DMS53 treated with DMSO at 0.1 percent for 48 hours (cell line): ENCODE data around the gene CHMP6.
A peak's percentile ranks its signal among the peaks of the same experiment; 100 is the strongest.

Experiments used
- DNase-seq: peaks from one replicate; lab custom pipeline; 2025; ENCODE audit not compliant: unreplicated experiment; lab: John Stamatoyannopoulos, UW

The CHMP6 gene

GRCh38 chr17:80991645-80992076, at the start of gene CHMP6:
Gene CHMP6, plus strand, starts transcription at chr17:80991841. Its CDS starts 78 bp downstream, at chr17:80991919.
- DNase-seq = peak; percentile 41

- no peak for DNase-seq
Observed at GRCh38 chr17:80942423-80943345, 49.0 kb upstream of the CHMP6 start.

GRCh38 chr17:80943346-80944145, 48.1 kb upstream of the CHMP6 start:
- DNase-seq = no peak

- DNase-seq = no peak
Observed at GRCh38 chr17:80944326-80944725, 47.3 kb upstream of the CHMP6 start.

DNA sequence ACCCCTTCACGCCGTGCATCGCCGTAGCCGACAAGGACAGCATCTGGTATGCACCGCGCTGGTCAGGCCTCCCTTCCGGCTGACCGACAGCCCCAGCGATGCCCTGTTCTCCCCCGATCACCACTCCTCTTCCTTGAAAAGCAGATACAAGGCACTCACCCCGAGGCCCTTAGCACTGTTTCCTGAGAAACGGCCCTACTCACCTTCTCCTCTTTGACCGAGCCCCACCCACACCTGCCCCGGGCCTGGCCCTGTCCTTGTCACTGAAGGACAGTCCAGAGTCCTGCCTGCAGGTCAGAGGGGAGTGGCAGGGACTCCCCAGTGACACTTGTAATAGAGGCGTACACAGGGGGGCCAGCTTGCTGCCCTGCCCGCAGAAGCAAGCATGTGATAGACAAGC, 45.9 kb upstream of the CHMP6 start:
- DNase-seq = no peak

DNA sequence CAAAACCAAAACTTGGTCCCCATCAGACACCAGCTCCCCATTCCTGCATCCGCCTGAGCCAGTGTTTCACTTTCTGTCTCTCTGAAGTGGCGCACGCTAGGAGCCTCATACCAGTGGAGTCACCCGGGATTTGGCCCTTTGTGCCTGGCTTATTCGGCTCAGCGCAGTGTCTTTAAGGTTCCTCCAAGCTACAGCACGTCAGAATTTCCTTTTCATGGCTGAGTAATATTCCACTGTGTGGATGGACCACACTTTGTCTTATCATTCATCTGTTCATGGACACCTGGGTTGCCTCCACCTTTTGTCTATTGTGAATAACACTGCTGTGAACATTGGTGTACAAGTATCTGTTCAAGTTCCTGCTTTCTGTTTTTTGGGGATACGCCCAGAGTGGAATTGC, 45.2 kb upstream of the CHMP6 start:
- no peak for DNase-seq

DNA sequence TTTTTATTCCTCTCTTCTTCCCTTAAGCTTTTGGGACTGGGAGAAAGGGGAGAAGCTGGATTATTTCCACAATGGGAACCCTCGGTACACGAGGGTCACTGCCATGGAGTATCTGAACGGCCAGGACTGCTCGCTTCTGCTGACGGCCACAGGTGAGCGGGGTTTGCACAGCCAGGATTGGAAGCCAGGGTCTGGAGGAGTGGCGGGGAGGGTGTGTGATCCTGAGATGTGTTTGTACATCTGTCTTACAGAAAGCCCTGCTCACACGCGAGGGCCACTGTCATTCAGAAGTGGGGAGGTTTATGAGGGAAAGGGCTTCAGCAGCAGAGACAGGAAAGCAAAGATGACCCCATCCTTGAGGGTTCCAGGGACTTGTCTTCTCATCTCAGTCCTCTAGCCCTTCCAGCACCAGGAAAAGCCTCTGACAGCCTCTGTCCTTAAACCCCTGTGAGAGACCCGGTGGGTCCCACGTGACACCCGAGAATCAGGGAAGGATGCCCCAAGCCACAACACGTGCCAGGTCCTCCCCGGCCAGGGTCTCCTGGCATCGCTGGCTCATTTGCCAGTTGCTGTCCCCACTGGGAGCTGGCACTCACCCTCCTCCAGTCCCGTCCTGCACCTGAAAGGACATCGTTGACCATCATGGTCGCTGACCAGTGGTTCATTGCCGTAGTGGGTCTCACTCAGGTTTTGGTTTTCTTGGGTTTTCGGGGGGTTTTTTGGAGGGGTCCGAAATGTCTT, 44.3 kb upstream of the CHMP6 start:
- DNase-seq = no peak

- no peak for DNase-seq
Observed at GRCh38 chr17:80948019-80948975, 43.3 kb upstream of the CHMP6 start.

GRCh38 chr17:80948976-80949450, 42.6 kb upstream of the CHMP6 start:
- no peak for DNase-seq

- no peak for DNase-seq
Observed at GRCh38 chr17:80949451-80950421, 41.9 kb upstream of the CHMP6 start.

DNA sequence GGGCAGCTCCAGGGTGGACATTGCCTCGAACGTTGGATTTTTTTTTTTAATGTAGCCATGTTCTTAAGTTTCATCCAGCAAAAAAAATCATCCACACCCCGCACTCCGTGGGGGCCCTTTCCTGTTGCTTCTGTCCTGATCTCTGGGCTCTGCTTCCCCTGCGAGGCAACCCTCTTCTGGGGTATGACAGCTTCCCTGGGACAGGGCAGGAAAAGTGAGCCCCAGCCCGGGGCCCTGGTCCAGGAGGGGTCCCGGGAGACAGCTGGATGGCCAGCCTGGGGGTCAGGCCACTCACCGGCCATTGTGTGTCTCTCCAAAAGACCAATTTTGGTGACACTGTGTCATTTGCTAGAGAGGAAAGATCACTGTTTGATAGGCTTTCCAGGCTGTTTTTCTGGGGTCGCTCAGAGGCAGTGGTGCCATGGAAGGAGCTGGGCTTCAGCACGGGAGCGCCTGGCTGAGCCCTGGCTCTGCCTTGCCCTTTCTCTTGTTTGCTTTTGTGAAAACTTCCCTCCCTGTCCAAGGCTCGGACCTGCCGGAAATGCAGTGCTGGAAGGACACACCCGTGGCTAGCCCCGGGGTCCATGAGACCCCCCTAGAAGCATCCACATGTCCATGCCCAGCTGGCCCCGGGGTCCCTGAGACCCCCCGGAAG, 41.0 kb upstream of the CHMP6 start:
- DNase-seq = no peak

- no peak for DNase-seq
Observed at GRCh38 chr17:80951121-80952090, 40.2 kb upstream of the CHMP6 start.

- no peak for DNase-seq
Observed at GRCh38 chr17:80952291-80952690, 39.4 kb upstream of the CHMP6 start.

DNA sequence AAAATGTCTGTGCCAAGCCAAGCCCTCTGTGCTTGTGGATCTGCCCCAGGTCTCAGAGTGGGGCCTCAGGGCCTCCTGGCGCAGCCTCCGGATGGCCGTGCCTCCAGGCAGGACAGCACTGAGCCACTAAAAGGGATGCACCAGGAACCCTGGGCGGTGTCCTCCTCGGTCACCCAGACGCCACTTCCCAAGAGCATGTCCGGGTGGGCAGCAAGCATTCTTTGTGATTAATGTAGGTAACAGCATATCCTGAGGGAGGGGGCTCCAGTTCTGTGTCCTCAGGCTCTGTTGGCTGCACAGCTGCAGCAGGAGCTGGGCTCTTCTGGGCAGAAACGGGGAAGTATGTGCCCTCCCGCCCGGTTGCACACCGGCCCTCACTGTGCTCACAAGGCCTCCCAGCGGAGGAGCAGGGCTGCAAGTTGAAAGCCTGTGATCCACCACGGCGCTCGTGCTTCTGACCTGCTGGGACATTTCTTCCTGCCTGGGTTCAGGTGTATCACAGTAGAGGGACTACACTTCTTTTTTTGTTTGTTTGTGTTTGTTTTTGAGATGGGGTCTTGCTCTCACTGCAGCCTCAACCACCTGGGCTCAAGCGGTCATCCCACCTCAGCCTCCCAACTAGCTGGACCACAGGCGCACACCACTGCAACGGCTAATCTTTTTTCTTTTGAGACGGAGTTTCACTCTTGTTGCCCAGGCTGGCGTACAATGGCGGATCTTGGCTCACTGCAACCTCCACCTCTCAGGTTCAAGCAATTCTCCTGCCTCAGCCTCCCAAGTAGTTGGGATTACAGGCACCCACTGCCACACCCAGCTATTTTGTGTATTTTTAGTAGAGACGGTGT, 37.9 kb upstream of the CHMP6 start:
- DNase-seq = no peak

DNA sequence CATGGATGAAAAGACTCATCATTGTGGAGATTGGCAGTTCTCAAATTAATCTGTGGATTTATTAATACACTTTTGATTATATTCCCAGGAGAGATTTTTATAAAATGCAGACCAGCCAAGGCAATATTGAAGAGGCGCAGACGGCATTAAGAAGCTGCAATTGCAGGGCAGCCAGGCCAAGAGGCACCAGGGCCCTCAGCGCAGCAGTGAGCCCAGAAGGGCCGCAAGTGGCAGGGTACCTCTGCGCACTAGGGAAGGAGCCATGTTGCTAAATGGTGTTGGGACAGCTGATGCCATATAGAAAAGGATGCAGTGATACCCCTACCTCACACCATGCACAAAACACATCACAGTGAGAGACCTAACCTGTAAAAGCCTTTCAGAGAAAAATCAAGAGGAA, 36.6 kb upstream of the CHMP6 start:
- no peak for DNase-seq

DNA sequence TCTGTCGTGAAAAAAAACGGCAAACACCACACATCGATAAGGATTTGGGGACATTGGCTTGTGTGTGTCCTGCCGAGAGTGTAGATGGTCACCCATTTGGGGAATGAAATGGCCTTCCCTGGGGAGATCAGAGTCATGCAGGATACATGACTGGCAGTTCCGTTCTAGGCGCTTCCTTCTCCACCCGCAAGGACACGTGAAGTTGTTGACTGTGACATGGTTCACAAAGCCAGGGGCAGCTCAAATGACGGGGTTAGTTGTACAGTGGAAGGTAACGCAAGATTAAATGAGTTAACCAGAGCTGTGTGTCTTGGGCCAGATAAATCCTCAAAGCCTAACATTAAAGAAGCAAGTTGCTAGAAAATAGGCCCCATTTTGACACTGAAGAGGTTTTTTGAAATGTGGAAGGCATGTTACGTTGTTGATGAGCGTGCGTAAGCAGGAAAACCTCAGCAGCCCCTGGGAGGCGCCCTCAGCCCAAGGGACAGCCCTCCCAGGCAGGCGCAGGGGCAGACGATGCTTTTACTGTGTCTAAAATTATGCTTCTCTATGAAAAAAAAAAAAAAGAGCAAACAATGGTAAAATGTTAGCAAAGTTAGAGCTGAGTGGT, 35.9 kb upstream of the CHMP6 start:
- DNase-seq = no peak
